PC-9 (cell line): ENCODE measurements around the gene AFAP1. TPM values are rescaled to one million over a fixed set of nuclear protein-coding genes. Genes with fewer than 3 reads are reported as not detected.

ENCODE experiments used
- Bru-seq: library from RNA; stranded (reverse); fragments of 400-500 nt; gene quantifications from one replicate; lab custom pipeline; 2021; lab: Mats Ljungman, UMichigan
- BruChase-seq, 2 experiments: library from RNA; stranded (reverse); fragments of 400-500 nt; gene quantifications; one replicate each; lab custom pipeline; 2021; lab: Mats Ljungman, UMichigan
- BruUV-seq: library from RNA; stranded (reverse); fragments of 400-500 nt; replicated peaks from 2 replicates; lab custom pipeline; 2021; lab: Mats Ljungman, UMichigan
- CTCF ChIA-PET: fragments of 300-600 bp; sonication (Branson Sonifier 250); formaldehyde crosslinking; loops from one replicate; lab custom pipeline; 2022; ENCODE audit warnings: antibody characterized with exemption; lab: Charles Lee
- POLR2A ChIA-PET: fragments of 300-600 bp; sonication (Branson Sonifier 250); formaldehyde crosslinking; loops from one replicate; lab custom pipeline; 2022; ENCODE audit warnings: antibody characterized with exemption; ENCODE audit not compliant: unreplicated experiment; lab: Charles Lee
- DNase-seq, 2 experiments: peaks; one replicate each; pipeline versions ENCODE4 v3.0.0 to v3.0.0-alpha.2; 2015 to 2022; ENCODE audit warnings: mixed read lengths in 1 of 2
- H2AFZ ChIP-seq: fragments of 200-600 bp; sonication (generic); 2 replicates; pipeline ENCODE4 v1.8.1; 2017; ENCODE audit warnings: antibody characterized with exemption
- H3F3A ChIP-seq: fragments of 200-600 bp; sonication (generic); 2 replicates; pipeline ENCODE4 v1.8.1; 2017; ENCODE audit warnings: antibody characterized with exemption, mild to moderate bottlenecking, low read depth; ENCODE audit not compliant: insufficient read depth
- H3K27ac ChIP-seq: fragments of 200-600 bp; sonication (generic); 2 replicates; pipeline ENCODE4 v1.6.1; 2016; ENCODE audit warnings: mixed run types
- H3K27me3 ChIP-seq: fragments of 200-600 bp; sonication (generic); 2 replicates; pipeline ENCODE4 v1.6.1; 2016; ENCODE audit warnings: low read depth, mixed run types; ENCODE audit not compliant: insufficient read depth
- H3K36me3 ChIP-seq: fragments of 200-600 bp; sonication (generic); 2 replicates; pipeline ENCODE4 v1.6.1; 2016; ENCODE audit warnings: low read depth, mixed run types
- H3K4me1 ChIP-seq: fragments of 200-600 bp; sonication (generic); replicated peaks from 2 replicates; pipeline ENCODE4 v1.6.1; 2016; ENCODE audit warnings: mixed run types; ENCODE audit not compliant: insufficient read depth
- H3K4me2 ChIP-seq: fragments of 200-600 bp; sonication (generic); 2 replicates; pipeline ENCODE4 v1.6.1; 2017; ENCODE audit warnings: mixed run types
- H3K4me3 ChIP-seq: fragments of 200-600 bp; sonication (generic); 2 replicates; pipeline ENCODE4 v1.6.1; 2016; ENCODE audit warnings: mixed run types
- H3K79me2 ChIP-seq: fragments of 200-600 bp; sonication (generic); 2 replicates; pipeline ENCODE4 v1.6.1; 2017; ENCODE audit warnings: low read depth, mixed run types
- H3K9me2 ChIP-seq: fragments of 200-600 bp; sonication (generic); 2 replicates; pipeline ENCODE4 v1.8.1; 2017; ENCODE audit warnings: mild to moderate bottlenecking; ENCODE audit not compliant: insufficient read depth
- H3K9me3 ChIP-seq: fragments of 200-600 bp; sonication (generic); 2 replicates; pipeline ENCODE4 v1.8.1; 2016; ENCODE audit warnings: low read depth; ENCODE audit not compliant: insufficient read depth
- H4K20me1 ChIP-seq: fragments of 200-600 bp; sonication (generic); 2 replicates; pipeline ENCODE4 v1.8.1; 2017; ENCODE audit not compliant: insufficient read depth
- CTCF ChIP-seq: fragments of 200-600 bp; sonication (generic); conservative IDR thresholded peaks from 2 replicates; pipeline ENCODE4 v1.6.1; 2017; ENCODE audit warnings: mixed run types, antibody characterized with exemption, mild to moderate bottlenecking, moderate library complexity
- EZH2 ChIP-seq: fragments of 200-600 bp; sonication (generic); IDR thresholded peaks from 2 replicates; pipeline ENCODE4 v1.8.0; 2017; ENCODE audit warnings: antibody characterized with exemption, low read depth
- intact Hi-C: fragments of 100-400 bp; cut with micrococcal nuclease; formaldehyde crosslinking; loops from one replicate; pipeline ENCODE4 v1.10.0; 2022; ENCODE audit not compliant: unreplicated experiment
- long read RNA-seq: library from polyadenylated mRNA; stranded (forward); transcript quantifications from one replicate; pipeline ENCODE4 v2.0.0, GENCODE V29; 2022
- total RNA-seq: library from RNA; stranded (reverse); gene quantifications from 2 replicates; pipeline ENCODE4 v1.2.3, GENCODE V29; 2021

AFAP1 gene, protein sequence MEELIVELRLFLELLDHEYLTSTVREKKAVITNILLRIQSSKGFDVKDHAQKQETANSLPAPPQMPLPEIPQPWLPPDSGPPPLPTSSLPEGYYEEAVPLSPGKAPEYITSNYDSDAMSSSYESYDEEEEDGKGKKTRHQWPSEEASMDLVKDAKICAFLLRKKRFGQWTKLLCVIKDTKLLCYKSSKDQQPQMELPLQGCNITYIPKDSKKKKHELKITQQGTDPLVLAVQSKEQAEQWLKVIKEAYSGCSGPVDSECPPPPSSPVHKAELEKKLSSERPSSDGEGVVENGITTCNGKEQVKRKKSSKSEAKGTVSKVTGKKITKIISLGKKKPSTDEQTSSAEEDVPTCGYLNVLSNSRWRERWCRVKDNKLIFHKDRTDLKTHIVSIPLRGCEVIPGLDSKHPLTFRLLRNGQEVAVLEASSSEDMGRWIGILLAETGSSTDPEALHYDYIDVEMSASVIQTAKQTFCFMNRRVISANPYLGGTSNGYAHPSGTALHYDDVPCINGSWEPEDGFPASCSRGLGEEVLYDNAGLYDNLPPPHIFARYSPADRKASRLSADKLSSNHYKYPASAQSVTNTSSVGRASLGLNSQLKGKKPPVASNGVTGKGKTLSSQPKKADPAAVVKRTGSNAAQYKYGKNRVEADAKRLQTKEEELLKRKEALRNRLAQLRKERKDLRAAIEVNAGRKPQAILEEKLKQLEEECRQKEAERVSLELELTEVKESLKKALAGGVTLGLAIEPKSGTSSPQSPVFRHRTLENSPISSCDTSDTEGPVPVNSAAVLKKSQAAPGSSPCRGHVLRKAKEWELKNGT
- total RNA-seq (69.6 and 84.1 TPM in 2 replicates), Bru-seq, nascent RNA (percentile 93 among the genes with signal in this experiment), BruChase-seq, experiment 1, labeled RNA remaining after a 2-hour chase (percentile 82 among the genes with signal in this experiment), BruChase-seq, experiment 2, labeled RNA remaining after a 6-hour chase (percentile 82 among the genes with signal in this experiment)
- long read RNA-seq, full-length matches to known transcripts = 25 of 51 reads
- long read RNA-seq, partial matches to known transcripts = 13 of 51 reads
- long read RNA-seq, other reads (novel, unspliced or antisense) = 13 of 51 reads

- no peak within 1 kb of the TSS; the same call in none of the 2 replicates for H2AFZ ChIP-seq
- peak within 1 kb of the TSS; percentile 85 for H3K4me3 ChIP-seq
- ChIA-PET POLR2A (interaction anchor here (0.6 to 0.8 kb wide), 4 partner anchors 9 to 79 kb away, joined by 3 to 6 read pairs (median 4); no protein-coding TSS in a partner anchor), CTCF (interaction anchor here (0.6 to 1.2 kb wide), 2 partner anchors 39 to 135 kb away, joined by 3 to 10 read pairs; no protein-coding TSS in a partner anchor)
- TF ChIP-seq EZH2 (no peak), CTCF (no peak)
- DNase-seq = peak; percentile 49 to 88
- peaks cover 36% of the 10 kb centered on the region for H3F3A ChIP-seq
- peaks cover 50% of the 10 kb centered on the region for H3K79me2 ChIP-seq
- no peaks in the 10 kb centered on the region for H3K36me3 ChIP-seq
- H3K9me2 ChIP-seq = no peaks in the 10 kb centered on the region
- BruUV-seq = no TSS peak
- intact Hi-C loops = no loop called here
- peaks cover 69% of the 10 kb centered on the region for H3K4me1 ChIP-seq
- peak within 1 kb of the TSS; percentile 83 for H3K27ac ChIP-seq
- H3K4me2 ChIP-seq = peak within 1 kb of the TSS; percentile 99
- no peaks in the 10 kb centered on the region for H3K27me3 ChIP-seq
- peaks cover 6% of the 10 kb centered on the region for H4K20me1 ChIP-seq
- no peaks in the 10 kb centered on the region for H3K9me3 ChIP-seq
Measured at GRCh38 chr4:7939377-7940108, at the start of gene AFAP1. AFAP1 (minus strand) TSS chr4:7939861; CDS start chr4:7872078, 67,783 bp downstream.

DNA sequence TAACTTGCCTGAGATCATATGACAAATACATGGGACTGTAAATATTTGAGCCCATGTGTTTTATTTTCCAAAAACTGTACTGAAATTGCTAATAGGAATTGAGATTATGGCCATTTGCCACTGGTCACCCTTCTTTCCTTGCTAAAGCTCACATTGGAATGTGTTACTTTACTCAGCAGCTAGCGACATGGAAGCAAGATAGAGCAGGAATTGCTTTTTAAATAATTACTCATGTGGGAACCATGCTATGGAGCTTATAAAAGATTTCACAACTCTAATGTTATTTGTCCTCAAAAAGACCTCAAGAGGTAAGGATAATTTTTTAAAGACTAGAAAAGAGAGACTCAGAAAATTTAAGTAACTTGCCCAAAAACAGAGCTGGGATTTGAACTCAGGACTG, 48.8 kb upstream of the AFAP1 start:
- peaks cover 12% of the 10 kb centered on the region; the same call in 1 of the 2 replicates for H3F3A ChIP-seq
- ChIA-PET CTCF (interaction anchor here (0.6 to 1.0 kb wide), 2 partner anchors 184 to 187 kb away, joined by 4 read pairs; no protein-coding TSS in a partner anchor), POLR2A (no interaction called here)
- H4K20me1 ChIP-seq = no peaks in the 10 kb centered on the region
- H3K4me3 ChIP-seq = no peak overlapping the region
- intact Hi-C loops = loop anchor here (5.0 kb wide), 1 partner anchor 226 kb away; no protein-coding TSS in a partner anchor
- no peaks in the 10 kb centered on the region for H3K9me2 ChIP-seq
- no peaks in the 10 kb centered on the region for H3K79me2 ChIP-seq
- BruUV-seq = no TSS peak
- no peak overlapping the region for H2AFZ ChIP-seq
- H3K4me2 ChIP-seq = no peak overlapping the region; the same call in 1 of the 2 replicates
- no peaks in the 10 kb centered on the region for H3K36me3 ChIP-seq
- peak overlapping the region; percentile 49 for H3K27ac ChIP-seq
- no peaks in the 10 kb centered on the region for H3K9me3 ChIP-seq
- no peaks in the 10 kb centered on the region for H3K27me3 ChIP-seq
- TF ChIP-seq EZH2 (no peak), CTCF (no peak)
- DNase-seq = peak in 1 of 2 experiments; percentile 83
- peaks cover 13% of the 10 kb centered on the region for H3K4me1 ChIP-seq
